Chondrocyte (in vitro differentiated cells): ENCODE results near the gene MSRB2. TPM values are rescaled to one million over a fixed set of nuclear protein-coding genes. Genes with fewer than 3 reads are reported as not detected.

Experiments
- DNase-seq: peaks from one replicate; pipeline ENCODE4 v3.0.0; 2021; ENCODE audit warnings: mixed read lengths, low spot score
- H3K27ac Mint-ChIP-seq: one replicate; pipeline ENCODE4 v1.8.0; 2021; ENCODE audit warnings: mild to moderate bottlenecking, moderate library complexity, mixed read lengths; ENCODE audit not compliant: unreplicated experiment
- H3K27me3 Mint-ChIP-seq: 2 replicates; pipeline ENCODE4 v1.8.0; 2021; ENCODE audit warnings: low read depth, mixed read lengths
- H3K36me3 Mint-ChIP-seq: 2 replicates; pipeline ENCODE4 v1.8.0; 2021; ENCODE audit warnings: low read depth, mixed read lengths
- H3K4me1 Mint-ChIP-seq: 2 replicates; pipeline ENCODE4 v1.8.0; 2021; ENCODE audit warnings: low read depth, mild to moderate bottlenecking, mixed read lengths
- H3K4me3 Mint-ChIP-seq: one replicate; pipeline ENCODE4 v1.8.0; 2021; ENCODE audit warnings: mild to moderate bottlenecking, moderate library complexity, mixed read lengths; ENCODE audit not compliant: unreplicated experiment
- H3K9me3 Mint-ChIP-seq: 2 replicates; pipeline ENCODE4 v1.8.0; 2021; ENCODE audit warnings: low read depth, mixed read lengths
- long read RNA-seq: library from polyadenylated mRNA; stranded (forward); transcript quantifications from one replicate; pipeline ENCODE4 v2.0.0, GENCODE V29; 2021
- total RNA-seq: library from RNA; stranded (reverse); gene quantifications from 3 replicates; pipeline ENCODE4 v1.2.1, GENCODE V29; 2021
- TF ChIP-seq, protein P1 (sequence below): fragments of 200-600 bp; sonication (generic); IDR thresholded peaks from 2 replicates; pipeline ENCODE4 v1.5.0; 2021; ENCODE audit warnings: antibody characterized with exemption, mild to moderate bottlenecking, moderate library complexity

Gene MSRB2
- total RNA-seq: 14.9 to 18.6 TPM (median 18.4 TPM) in 3 replicates
- long read RNA-seq, transcript MSRB2-201 (5 exons, 1,803 nt): major isoform, 20 of 22 reads
- long read RNA-seq, partial matches to known transcripts: 2 of 22 reads
- long read RNA-seq, other reads (novel, unspliced or antisense): 0 of 22 reads

DNA sequence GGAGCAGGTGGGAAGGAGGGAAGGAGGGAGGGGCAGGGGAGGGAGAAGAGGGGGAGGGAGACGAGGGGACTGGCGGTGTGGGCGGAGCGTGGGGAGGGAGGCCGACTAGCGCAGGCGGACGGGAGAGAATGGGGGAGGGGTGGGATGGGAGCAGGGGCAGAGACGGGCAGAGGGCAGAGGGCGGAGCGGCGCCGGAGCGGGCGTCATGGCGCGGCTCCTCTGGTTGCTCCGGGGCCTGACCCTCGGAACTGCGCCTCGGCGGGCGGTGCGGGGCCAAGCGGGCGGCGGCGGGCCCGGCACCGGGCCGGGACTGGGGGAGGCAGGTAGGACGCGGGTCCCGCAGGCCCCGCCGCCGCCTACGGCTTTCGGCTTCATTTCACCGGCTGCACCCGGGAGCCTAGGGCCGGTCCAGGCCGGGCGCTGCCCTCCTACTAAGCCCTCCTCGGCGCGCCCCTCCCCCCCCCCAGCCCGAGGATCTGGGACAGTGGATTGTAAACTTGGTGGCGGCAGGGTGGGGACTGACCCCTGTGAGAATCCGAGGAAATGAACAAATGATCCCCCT lies at the start of gene MSRB2:
Gene MSRB2 (plus strand): TSS at position 176 of the 562 bp plus-strand sequence. CDS start 30 bp downstream, at position 206.
- H3K9me3 Mint-ChIP-seq: peaks cover 13% of the 10 kb centered on the region
- peaks cover 23% of the 10 kb centered on the region for H3K4me1 Mint-ChIP-seq
- TF ChIP-seq, protein P1, sequence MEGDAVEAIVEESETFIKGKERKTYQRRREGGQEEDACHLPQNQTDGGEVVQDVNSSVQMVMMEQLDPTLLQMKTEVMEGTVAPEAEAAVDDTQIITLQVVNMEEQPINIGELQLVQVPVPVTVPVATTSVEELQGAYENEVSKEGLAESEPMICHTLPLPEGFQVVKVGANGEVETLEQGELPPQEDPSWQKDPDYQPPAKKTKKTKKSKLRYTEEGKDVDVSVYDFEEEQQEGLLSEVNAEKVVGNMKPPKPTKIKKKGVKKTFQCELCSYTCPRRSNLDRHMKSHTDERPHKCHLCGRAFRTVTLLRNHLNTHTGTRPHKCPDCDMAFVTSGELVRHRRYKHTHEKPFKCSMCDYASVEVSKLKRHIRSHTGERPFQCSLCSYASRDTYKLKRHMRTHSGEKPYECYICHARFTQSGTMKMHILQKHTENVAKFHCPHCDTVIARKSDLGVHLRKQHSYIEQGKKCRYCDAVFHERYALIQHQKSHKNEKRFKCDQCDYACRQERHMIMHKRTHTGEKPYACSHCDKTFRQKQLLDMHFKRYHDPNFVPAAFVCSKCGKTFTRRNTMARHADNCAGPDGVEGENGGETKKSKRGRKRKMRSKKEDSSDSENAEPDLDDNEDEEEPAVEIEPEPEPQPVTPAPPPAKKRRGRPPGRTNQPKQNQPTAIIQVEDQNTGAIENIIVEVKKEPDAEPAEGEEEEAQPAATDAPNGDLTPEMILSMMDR: no peak
- DNase-seq: peak; percentile 94
- H3K36me3 Mint-ChIP-seq: no peaks in the 10 kb centered on the region
- H3K27me3 Mint-ChIP-seq: no peaks in the 10 kb centered on the region
- H3K4me3 Mint-ChIP-seq: peak within 1 kb of the TSS; percentile 92
- H3K27ac Mint-ChIP-seq: peak within 1 kb of the TSS; percentile 79

DNA sequence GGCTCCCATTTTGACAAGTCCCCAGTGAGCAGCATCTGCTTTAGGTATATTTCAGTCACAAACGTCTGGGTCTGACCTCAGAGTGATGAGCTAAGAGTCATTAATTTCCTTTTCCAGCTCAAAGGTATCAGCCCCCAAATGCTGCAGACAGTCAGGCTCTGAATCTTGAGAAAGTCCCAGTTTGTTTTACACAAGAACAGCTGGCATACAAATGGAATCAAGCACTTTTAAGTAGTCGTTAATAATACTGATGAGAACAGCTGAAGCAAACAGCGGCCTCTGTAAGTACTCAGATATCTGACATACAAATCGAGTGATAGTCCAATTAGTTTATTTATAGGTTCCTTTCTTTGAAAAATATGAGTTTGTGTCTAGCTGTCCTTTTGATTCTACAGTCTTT lies 49.4 kb upstream of the MSRB2 start:
- Mint-ChIP-seq H3K4me1 (no peaks in the 10 kb centered on the region), H3K36me3 (no peaks in the 10 kb centered on the region), H3K27me3 (peaks cover 3% of the 10 kb centered on the region), H3K27ac (no peak overlapping the region), H3K9me3 (no peaks in the 10 kb centered on the region), H3K4me3 (no peak overlapping the region)
- TF ChIP-seq, protein P1: no peak
- no peak for DNase-seq

DNA sequence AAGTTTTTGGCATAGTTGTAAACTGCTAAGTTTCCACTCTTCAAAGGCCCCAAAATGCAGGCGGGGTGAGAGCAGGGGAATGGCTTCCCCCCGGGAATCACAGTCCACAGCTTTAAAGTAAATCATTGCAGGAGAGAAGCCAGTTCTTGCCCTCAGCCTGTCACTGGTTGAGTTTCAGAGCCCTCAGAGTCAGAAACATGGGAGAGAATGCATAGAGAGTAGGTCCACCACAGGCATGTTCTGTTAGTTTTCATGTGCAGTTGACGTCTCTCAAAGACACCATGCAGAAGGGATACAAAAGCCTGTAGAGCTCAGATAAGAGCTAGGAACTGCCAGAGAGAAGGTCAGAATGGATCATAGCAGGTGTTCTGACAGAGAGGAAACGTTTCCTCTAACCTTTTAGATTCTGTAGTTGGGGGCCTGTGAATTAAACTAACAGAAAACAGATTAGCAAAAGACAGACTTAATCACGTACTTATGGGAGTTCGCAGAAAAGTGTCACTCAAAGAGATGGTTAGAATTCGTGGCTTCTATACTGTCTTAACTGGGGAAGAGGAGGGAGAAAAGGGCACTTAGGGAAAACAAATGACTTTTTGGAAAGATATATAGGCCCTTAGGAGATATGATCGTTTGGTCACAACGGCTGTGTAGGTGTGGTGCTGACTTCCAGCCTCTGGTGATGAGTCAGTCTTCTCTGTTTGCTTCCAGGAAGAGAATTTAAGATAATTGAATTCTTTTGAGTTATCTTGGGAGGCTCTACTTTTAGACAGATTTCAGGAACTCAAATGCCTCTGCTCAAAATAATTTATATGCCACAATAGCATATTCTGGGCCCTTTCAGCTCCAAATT lies 48.0 kb upstream of the MSRB2 start:
- Mint-ChIP-seq H3K4me3 (no peak overlapping the region), H3K9me3 (no peaks in the 10 kb centered on the region), H3K36me3 (no peaks in the 10 kb centered on the region), H3K27me3 (peaks cover 3% of the 10 kb centered on the region), H3K4me1 (no peaks in the 10 kb centered on the region), H3K27ac (no peak overlapping the region)
- no peak for DNase-seq
- TF ChIP-seq, protein P1: no peak

DNA sequence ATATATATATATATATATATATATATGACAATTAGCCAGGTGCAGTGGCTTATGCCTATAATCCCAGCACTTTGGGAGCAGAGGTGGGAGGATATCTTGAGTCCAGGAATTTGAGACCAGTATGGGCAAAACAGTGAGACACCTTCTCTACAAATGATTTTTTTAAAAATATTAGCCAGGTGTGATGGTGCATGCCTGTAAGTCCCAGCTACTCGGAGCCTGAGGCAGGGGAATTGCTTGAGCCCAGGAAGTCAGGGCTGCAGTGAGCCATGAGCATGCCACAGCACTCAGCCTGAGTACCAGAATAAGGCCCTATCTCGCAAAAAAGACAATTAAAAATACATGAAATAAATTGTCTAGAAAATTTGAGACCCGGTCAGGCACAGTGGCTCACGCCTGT lies 47.2 kb upstream of the MSRB2 start:
- Mint-ChIP-seq H3K36me3 (no peaks in the 10 kb centered on the region), H3K4me3 (no peak overlapping the region)

DNA sequence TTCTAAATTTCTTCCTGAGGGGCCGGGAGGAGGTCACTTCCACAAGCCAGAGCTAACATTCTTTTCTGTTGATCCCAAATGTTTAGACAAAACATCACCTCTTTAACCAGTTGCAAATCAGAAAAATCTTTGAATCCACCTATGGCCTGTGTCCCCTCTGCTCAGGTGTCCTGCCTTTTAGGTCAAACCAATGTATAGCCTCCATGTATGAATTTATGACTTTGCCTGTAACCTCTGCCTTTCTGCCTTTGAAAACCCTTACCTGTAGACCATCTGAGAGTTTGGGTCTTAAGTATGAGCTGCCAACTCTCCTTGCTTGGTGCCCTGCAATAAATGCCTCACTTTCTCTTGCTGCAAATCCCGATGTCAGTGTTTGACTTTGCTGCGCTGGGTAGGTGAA lies 44.1 kb upstream of the MSRB2 start:
- H3K36me3 Mint-ChIP-seq: no peaks in the 10 kb centered on the region

More for the DNA sequence above, 47.2 kb upstream of the MSRB2 start:
- TF ChIP-seq, protein P1: no peak
- Mint-ChIP-seq H3K27ac (no peak overlapping the region), H3K27me3 (peaks cover 3% of the 10 kb centered on the region), H3K9me3 (no peaks in the 10 kb centered on the region), H3K4me1 (no peaks in the 10 kb centered on the region)
- DNase-seq: no peak

More for the DNA sequence above, 44.1 kb upstream of the MSRB2 start:
- TF ChIP-seq, protein P1: no peak
- Mint-ChIP-seq H3K27me3 (peaks cover 3% of the 10 kb centered on the region), H3K4me1 (no peaks in the 10 kb centered on the region), H3K9me3 (no peaks in the 10 kb centered on the region), H3K27ac (no peak overlapping the region), H3K4me3 (no peak overlapping the region)
- DNase-seq: no peak
